ENCODE measurements around the gene ELOB.
A peak's percentile ranks its signal among the peaks of the same experiment; 100 is the strongest.

Gene ELOB

DNA sequence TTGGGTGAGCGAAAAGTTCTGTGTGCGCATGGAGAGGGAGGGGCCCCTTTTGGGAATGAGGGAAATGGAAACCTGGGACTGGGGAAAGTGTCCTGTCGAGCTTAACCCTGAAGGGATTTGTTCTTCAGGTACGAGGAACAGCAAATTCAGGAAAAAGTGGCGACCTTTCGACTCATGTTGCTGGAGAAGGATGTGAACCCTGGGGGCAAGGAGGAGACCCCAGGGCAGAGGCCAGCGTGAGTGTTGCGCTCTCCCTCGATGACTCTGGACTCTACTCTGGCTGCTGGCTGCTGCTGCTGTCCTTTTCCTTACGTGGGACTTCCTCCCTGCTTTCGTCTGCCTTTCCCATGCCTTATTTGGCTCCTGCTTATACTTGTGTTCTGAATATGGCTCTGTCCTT is 19.7 kb downstream of the ELOB start:
- H3K23ac ChIP-seq (ENCODE audit: low read length in 2 of 2): no peak overlapping the region
- H2BK12ac ChIP-seq (ENCODE audit: low read length in 2 of 2): no peak overlapping the region
- H3K4me1 ChIP-seq (ENCODE audit: control insufficient read depth, insufficient read depth, low read depth, low read length): peaks cover 10% of the 10 kb centered on the region
- no peak overlapping the region for H3K4ac ChIP-seq (ENCODE audit: low read depth in 1 of 2, low read length in 2 of 2)
- no peak overlapping the region for H3K4me3 ChIP-seq (ENCODE audit: insufficient read depth in 1 of 2, low read depth in 1 of 2, low read length in 2 of 2)
- no peaks in the 10 kb centered on the region for H3K27me3 ChIP-seq (ENCODE audit: control insufficient read depth in 1 of 2, insufficient read depth in 1 of 2, low read length in 2 of 2)
- H3K14ac ChIP-seq (ENCODE audit: low read length in 2 of 2): no peak overlapping the region
- H2BK5ac ChIP-seq (ENCODE audit: low read depth, low read length, poor library complexity, severe bottlenecking): no peak overlapping the region
- no peak overlapping the region for H3K27ac ChIP-seq (ENCODE audit: low read length, poor library complexity, severe bottlenecking)
- no peak overlapping the region for H2BK15ac ChIP-seq (ENCODE audit: low read depth, poor library complexity, severe bottlenecking)
- peaks cover 47 to 60% of the 10 kb centered on the region in 2 experiments for H3K36me3 ChIP-seq (ENCODE audit: control insufficient read depth in 1 of 2, insufficient read depth in 2 of 2, low read depth in 1 of 2, low read length in 2 of 2)
- no peaks in the 10 kb centered on the region for H3K9me3 ChIP-seq (ENCODE audit: control insufficient read depth, low read length)
- no peak overlapping the region for H2BK120ac ChIP-seq (ENCODE audit: low read depth, low read length)
- H4K91ac ChIP-seq (ENCODE audit: low read length): no peak overlapping the region
- no peak overlapping the region for H2AK5ac ChIP-seq (ENCODE audit: low read length, severe bottlenecking)
- peak overlapping the region; percentile 55 for H4K8ac ChIP-seq (ENCODE audit: low read length)
- no peak overlapping the region for H3K18ac ChIP-seq (ENCODE audit: low read depth in 1 of 2, low read length in 2 of 2)
- WGBS: 96% methylated on average over 11 of the region's 11 CpGs
- H3K9ac ChIP-seq (ENCODE audit: low read length): peak overlapping the region; percentile 8
- DNase-seq: no peak
- H2AFZ ChIP-seq (ENCODE audit: low read depth, low read length): no peak overlapping the region
- H3K4me2 ChIP-seq (ENCODE audit: low read length, poor library complexity, severe bottlenecking): no peak overlapping the region
- H3K79me1 ChIP-seq (replicated peaks; ENCODE audit: low read length, poor library complexity, severe bottlenecking): peaks cover 12% of the 10 kb centered on the region

GRCh38 chr16:2756288-2757015 is 20.6 kb downstream of the ELOB start:
- no peak overlapping the region for H3K4me2 ChIP-seq (ENCODE audit: low read length, poor library complexity, severe bottlenecking)
- H3K18ac ChIP-seq (ENCODE audit: low read depth in 1 of 2, low read length in 2 of 2): no peak overlapping the region
- H3K4ac ChIP-seq (ENCODE audit: low read depth in 1 of 2, low read length in 2 of 2): no peak overlapping the region
- H3K9me3 ChIP-seq (ENCODE audit: control insufficient read depth, low read length): no peaks in the 10 kb centered on the region
- no peak overlapping the region for H3K23ac ChIP-seq (ENCODE audit: low read length in 2 of 2)
- H2BK120ac ChIP-seq (ENCODE audit: low read depth, low read length): no peak overlapping the region
- no peak overlapping the region for H2AK5ac ChIP-seq (ENCODE audit: low read length, severe bottlenecking)
- no peak for DNase-seq
- H4K8ac ChIP-seq (ENCODE audit: low read length): no peak overlapping the region
- no peak overlapping the region for H2BK5ac ChIP-seq (ENCODE audit: low read depth, low read length, poor library complexity, severe bottlenecking)
- H2AFZ ChIP-seq (ENCODE audit: low read depth, low read length): no peak overlapping the region
- H4K91ac ChIP-seq (ENCODE audit: low read length): no peak overlapping the region
- H2BK15ac ChIP-seq (ENCODE audit: low read depth, poor library complexity, severe bottlenecking): no peak overlapping the region
- no peak overlapping the region for H3K27ac ChIP-seq (ENCODE audit: low read length, poor library complexity, severe bottlenecking)
- no peak overlapping the region for H3K4me3 ChIP-seq (ENCODE audit: insufficient read depth in 1 of 2, low read depth in 1 of 2, low read length in 2 of 2)
- WGBS: 96% methylated on average over 30 of the region's 30 CpGs
- no peak overlapping the region for H3K14ac ChIP-seq (ENCODE audit: low read length in 2 of 2)
- H3K27me3 ChIP-seq (ENCODE audit: control insufficient read depth in 1 of 2, insufficient read depth in 1 of 2, low read length in 2 of 2): no peaks in the 10 kb centered on the region
- peaks cover 6% of the 10 kb centered on the region for H3K79me1 ChIP-seq (replicated peaks; ENCODE audit: low read length, poor library complexity, severe bottlenecking)
- peak overlapping the region in 1 of 2 experiments; percentile 15 for H2BK12ac ChIP-seq (ENCODE audit: low read length in 2 of 2)
- peak overlapping the region; percentile 8 for H3K9ac ChIP-seq (ENCODE audit: low read length)
- H3K36me3 ChIP-seq (ENCODE audit: control insufficient read depth in 1 of 2, insufficient read depth in 2 of 2, low read depth in 1 of 2, low read length in 2 of 2): peaks cover 38 to 51% of the 10 kb centered on the region in 2 experiments
- peaks cover 15% of the 10 kb centered on the region for H3K4me1 ChIP-seq (ENCODE audit: control insufficient read depth, insufficient read depth, low read depth, low read length)

GRCh38 chr16:2755158-2755557 is 21.9 kb downstream of the ELOB start:
- no peak overlapping the region for H4K91ac ChIP-seq (ENCODE audit: low read length)
- H2AFZ ChIP-seq (ENCODE audit: low read depth, low read length): no peak overlapping the region
- H3K36me3 ChIP-seq (ENCODE audit: control insufficient read depth in 1 of 2, insufficient read depth in 2 of 2, low read depth in 1 of 2, low read length in 2 of 2): peaks cover 34 to 38% of the 10 kb centered on the region in 2 experiments
- H3K4ac ChIP-seq (ENCODE audit: low read depth in 1 of 2, low read length in 2 of 2): no peak overlapping the region
- peak overlapping the region; percentile 61 for H3K4me2 ChIP-seq (ENCODE audit: low read length, poor library complexity, severe bottlenecking)
- H3K79me1 ChIP-seq (replicated peaks; ENCODE audit: low read length, poor library complexity, severe bottlenecking): peaks cover 13% of the 10 kb centered on the region
- no peak overlapping the region for H3K18ac ChIP-seq (ENCODE audit: low read depth in 1 of 2, low read length in 2 of 2)
- no peak overlapping the region for H2BK12ac ChIP-seq (ENCODE audit: low read length in 2 of 2)
- no peak overlapping the region for H2AK5ac ChIP-seq (ENCODE audit: low read length, severe bottlenecking)
- H3K4me3 ChIP-seq (ENCODE audit: insufficient read depth in 1 of 2, low read depth in 1 of 2, low read length in 2 of 2): peak overlapping the region in 1 of 2 experiments; percentile 90
- no peak overlapping the region for H3K27ac ChIP-seq (ENCODE audit: low read length, poor library complexity, severe bottlenecking)
- peak overlapping the region; percentile 98 for H3K9ac ChIP-seq (ENCODE audit: low read length)
- H4K8ac ChIP-seq (ENCODE audit: low read length): no peak overlapping the region
- no peaks in the 10 kb centered on the region for H3K9me3 ChIP-seq (ENCODE audit: control insufficient read depth, low read length)
- no peak overlapping the region for H2BK5ac ChIP-seq (ENCODE audit: low read depth, low read length, poor library complexity, severe bottlenecking)
- no peak overlapping the region for H2BK120ac ChIP-seq (ENCODE audit: low read depth, low read length)
- no peak overlapping the region for H3K23ac ChIP-seq (ENCODE audit: low read length in 2 of 2)
- H3K27me3 ChIP-seq (ENCODE audit: control insufficient read depth in 1 of 2, insufficient read depth in 1 of 2, low read length in 2 of 2): no peaks in the 10 kb centered on the region
- peaks cover 18% of the 10 kb centered on the region for H3K4me1 ChIP-seq (ENCODE audit: control insufficient read depth, insufficient read depth, low read depth, low read length)
- no peak overlapping the region for H2BK15ac ChIP-seq (ENCODE audit: low read depth, poor library complexity, severe bottlenecking)
- 70% methylated on average over 3 of the region's 3 CpGs for WGBS
- no peak for DNase-seq
- H3K14ac ChIP-seq (ENCODE audit: low read length in 2 of 2): no peak overlapping the region

DNA sequence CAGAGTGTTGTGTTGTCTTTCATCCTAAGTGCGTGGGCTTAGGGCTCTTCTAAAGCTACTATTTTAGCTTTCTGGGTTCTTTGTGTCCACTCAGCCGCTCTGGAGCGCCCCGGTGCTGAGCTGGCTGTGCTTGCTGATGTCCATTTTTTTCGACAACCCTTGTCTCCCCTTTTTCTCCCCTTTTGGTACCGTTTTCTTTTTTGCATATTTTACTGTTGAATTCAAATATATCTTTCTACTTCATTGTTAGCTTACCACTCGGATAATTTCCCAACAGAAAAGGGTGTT is 23.4 kb downstream of the ELOB start:
- H3K79me1 ChIP-seq (replicated peaks; ENCODE audit: low read length, poor library complexity, severe bottlenecking): peaks cover 11% of the 10 kb centered on the region
- peak overlapping the region; percentile 75 for H3K27ac ChIP-seq (ENCODE audit: low read length, poor library complexity, severe bottlenecking)
- no peak for DNase-seq
- no peak overlapping the region for H2BK120ac ChIP-seq (ENCODE audit: low read depth, low read length)
- peaks cover 18% of the 10 kb centered on the region for H3K4me1 ChIP-seq (ENCODE audit: control insufficient read depth, insufficient read depth, low read depth, low read length)
- no peak overlapping the region for H2AK5ac ChIP-seq (ENCODE audit: low read length, severe bottlenecking)
- H3K9me3 ChIP-seq (ENCODE audit: control insufficient read depth, low read length): no peaks in the 10 kb centered on the region
- no CpG with 5 or more reads among the region's 7 CpGs for WGBS
- H2BK5ac ChIP-seq (ENCODE audit: low read depth, low read length, poor library complexity, severe bottlenecking): no peak overlapping the region
- H3K4ac ChIP-seq (ENCODE audit: low read depth in 1 of 2, low read length in 2 of 2): no peak overlapping the region
- no peak overlapping the region for H4K8ac ChIP-seq (ENCODE audit: low read length)
- H3K36me3 ChIP-seq (ENCODE audit: control insufficient read depth in 1 of 2, insufficient read depth in 2 of 2, low read depth in 1 of 2, low read length in 2 of 2): peaks cover 28 to 29% of the 10 kb centered on the region in 2 experiments
- no peak overlapping the region for H2BK12ac ChIP-seq (ENCODE audit: low read length in 2 of 2)
- no peak overlapping the region for H2BK15ac ChIP-seq (ENCODE audit: low read depth, poor library complexity, severe bottlenecking)
- H3K27me3 ChIP-seq (ENCODE audit: control insufficient read depth in 1 of 2, insufficient read depth in 1 of 2, low read length in 2 of 2): no peaks in the 10 kb centered on the region
- H4K91ac ChIP-seq (ENCODE audit: low read length): no peak overlapping the region
- no peak overlapping the region for H3K18ac ChIP-seq (ENCODE audit: low read depth in 1 of 2, low read length in 2 of 2)
- H3K14ac ChIP-seq (ENCODE audit: low read length in 2 of 2): no peak overlapping the region
- H3K4me3 ChIP-seq (ENCODE audit: insufficient read depth in 1 of 2, low read depth in 1 of 2, low read length in 2 of 2): peak overlapping the region; percentile 90
- peak overlapping the region; percentile 98 for H3K9ac ChIP-seq (ENCODE audit: low read length)
- H3K23ac ChIP-seq (ENCODE audit: low read length in 2 of 2): no peak overlapping the region
- no peak overlapping the region for H2AFZ ChIP-seq (ENCODE audit: low read depth, low read length)
- H3K4me2 ChIP-seq (ENCODE audit: low read length, poor library complexity, severe bottlenecking): peak overlapping the region; percentile 13
